Neural progenitor cell (in vitro differentiated cells): Measurements from ENCODE around the gene CSGALNACT2.

Source experiments
- CTCF ChIP-seq: fragments of 200-600 bp; sonication (generic); IDR thresholded peaks from 2 replicates; pipeline ENCODE4 v1.5.1; 2017; ENCODE audit warnings: antibody characterized with exemption, mild to moderate bottlenecking
- EZH2 ChIP-seq: fragments of 200-600 bp; sonication (generic); IDR thresholded peaks from 2 replicates; pipeline ENCODE4 v1.6.1; 2017; ENCODE audit warnings: antibody characterized with exemption, mild to moderate bottlenecking, moderate library complexity
- EZH2phosphoT487 ChIP-seq: fragments of 200-600 bp; sonication (generic); IDR thresholded peaks from 2 replicates; pipeline ENCODE4 v1.6.1; 2017; ENCODE audit warnings: antibody characterized with exemption

GRCh38 chr10:43130770-43131171 is 7.5 kb upstream of the CSGALNACT2 start:
- TF ChIP-seq EZH2phosphoT487 (no peak), CTCF (no peak), EZH2 (no peak)
